Bronchial epithelial cell (primary cell): ENCODE measurements around the gene IGF1. TPM values are rescaled to one million over a fixed set of nuclear protein-coding genes. Genes with fewer than 3 reads are reported as not detected.

ENCODE experiments used
- DNase-seq: peaks from one replicate; pipeline ENCODE4 v3.0.0-alpha.2; 2010; ENCODE audit warnings: low read depth
- FAIRE-seq: peaks from 2 replicates; lab custom pipeline; 2011; peaks lifted over from hg19 to GRCh38; lab: Jason Lieb, UNC
- H3K27me3 ChIP-seq: 2 replicates; pipeline ENCODE4 v1.5.1; 2011; ENCODE audit warnings: low read length; ENCODE audit not compliant: control insufficient read depth, insufficient read depth
- H3K36me3 ChIP-seq: 2 replicates; pipeline ENCODE4 v1.5.1; 2011; ENCODE audit warnings: low read length; ENCODE audit not compliant: control insufficient read depth, insufficient read depth
- H3K4me3 ChIP-seq: 2 replicates; pipeline ENCODE4 v1.5.1; 2011; ENCODE audit warnings: mild to moderate bottlenecking, low read depth, low read length, control low read depth
- total RNA-seq: library from RNA; depleted of rRNA; stranded (reverse); fragments of >200 nt; gene quantifications from 2 replicates; pipeline ENCODE4 v1.2.1, GENCODE V29; 2014
- TF ChIP-seq, protein P1 (sequence below): IDR thresholded peaks from 2 replicates; pipeline ENCODE4 v1.5.1; 2011; ENCODE audit warnings: mild to moderate bottlenecking, moderate library complexity, low read length, control low read depth, inconsistent platforms; ENCODE audit not compliant: insufficient read depth, severe bottlenecking

The IGF1 gene
- total RNA-seq, 1 donor from 2014 or later, result 0.26 TPM

DNA sequence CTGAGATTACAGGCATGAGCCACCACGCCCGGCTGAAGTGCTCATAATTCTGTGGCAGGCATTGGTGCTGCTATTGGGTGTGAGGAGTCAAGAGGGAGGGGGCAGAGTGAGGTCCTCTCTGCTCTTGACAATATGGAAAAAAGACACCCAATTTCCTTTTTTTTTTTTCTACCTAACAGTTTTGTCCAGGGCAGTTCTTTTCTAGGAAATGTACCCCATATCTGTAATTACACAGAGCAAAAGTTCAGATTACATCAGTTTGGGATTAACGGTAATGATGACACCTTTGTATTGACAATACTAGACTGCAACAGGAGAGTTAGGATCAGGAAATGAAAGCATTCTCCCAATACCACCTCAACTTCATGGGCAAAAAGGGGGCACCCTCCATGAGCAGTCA, 36.3 kb downstream of the IGF1 start:
- FAIRE-seq (no peak), DNase-seq (no peak)
- H3K4me3 ChIP-seq, result no peak overlapping the region
- no peaks in the 10 kb centered on the region for H3K27me3 ChIP-seq
- TF ChIP-seq, protein P1, sequence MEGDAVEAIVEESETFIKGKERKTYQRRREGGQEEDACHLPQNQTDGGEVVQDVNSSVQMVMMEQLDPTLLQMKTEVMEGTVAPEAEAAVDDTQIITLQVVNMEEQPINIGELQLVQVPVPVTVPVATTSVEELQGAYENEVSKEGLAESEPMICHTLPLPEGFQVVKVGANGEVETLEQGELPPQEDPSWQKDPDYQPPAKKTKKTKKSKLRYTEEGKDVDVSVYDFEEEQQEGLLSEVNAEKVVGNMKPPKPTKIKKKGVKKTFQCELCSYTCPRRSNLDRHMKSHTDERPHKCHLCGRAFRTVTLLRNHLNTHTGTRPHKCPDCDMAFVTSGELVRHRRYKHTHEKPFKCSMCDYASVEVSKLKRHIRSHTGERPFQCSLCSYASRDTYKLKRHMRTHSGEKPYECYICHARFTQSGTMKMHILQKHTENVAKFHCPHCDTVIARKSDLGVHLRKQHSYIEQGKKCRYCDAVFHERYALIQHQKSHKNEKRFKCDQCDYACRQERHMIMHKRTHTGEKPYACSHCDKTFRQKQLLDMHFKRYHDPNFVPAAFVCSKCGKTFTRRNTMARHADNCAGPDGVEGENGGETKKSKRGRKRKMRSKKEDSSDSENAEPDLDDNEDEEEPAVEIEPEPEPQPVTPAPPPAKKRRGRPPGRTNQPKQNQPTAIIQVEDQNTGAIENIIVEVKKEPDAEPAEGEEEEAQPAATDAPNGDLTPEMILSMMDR, result no peak
- no peaks in the 10 kb centered on the region for H3K36me3 ChIP-seq

DNA sequence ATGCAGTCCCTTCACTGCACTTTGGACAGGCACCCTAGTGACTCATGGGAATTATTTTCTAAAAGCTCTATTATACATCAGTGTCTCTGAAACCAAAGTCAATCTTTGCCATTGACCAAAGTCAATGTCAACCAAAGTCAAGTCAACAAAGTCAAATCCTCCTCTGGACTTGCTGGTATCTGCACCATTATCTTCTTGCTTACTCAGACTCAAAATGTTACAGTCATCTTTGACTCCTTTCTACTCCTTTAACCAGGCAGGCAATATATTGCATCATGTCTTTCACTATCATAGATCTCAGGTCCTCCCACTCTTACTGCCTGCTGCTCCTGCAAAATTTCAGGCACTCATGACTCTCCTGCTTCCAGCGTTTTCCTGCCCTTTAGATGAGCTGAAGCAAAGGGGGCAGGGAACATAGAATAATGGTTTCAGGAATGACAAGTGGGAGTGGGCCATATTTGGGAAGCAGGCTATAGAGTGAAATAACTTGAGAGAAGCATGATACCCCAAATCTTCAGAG, 39.2 kb downstream of the IGF1 start:
- Histone ChIP-seq H3K4me3 (no peak overlapping the region), H3K36me3 (no peaks in the 10 kb centered on the region), H3K27me3 (no peaks in the 10 kb centered on the region)
- TF ChIP-seq, protein P1, result no peak
- FAIRE-seq, result no peak
- DNase-seq, result no peak

DNA sequence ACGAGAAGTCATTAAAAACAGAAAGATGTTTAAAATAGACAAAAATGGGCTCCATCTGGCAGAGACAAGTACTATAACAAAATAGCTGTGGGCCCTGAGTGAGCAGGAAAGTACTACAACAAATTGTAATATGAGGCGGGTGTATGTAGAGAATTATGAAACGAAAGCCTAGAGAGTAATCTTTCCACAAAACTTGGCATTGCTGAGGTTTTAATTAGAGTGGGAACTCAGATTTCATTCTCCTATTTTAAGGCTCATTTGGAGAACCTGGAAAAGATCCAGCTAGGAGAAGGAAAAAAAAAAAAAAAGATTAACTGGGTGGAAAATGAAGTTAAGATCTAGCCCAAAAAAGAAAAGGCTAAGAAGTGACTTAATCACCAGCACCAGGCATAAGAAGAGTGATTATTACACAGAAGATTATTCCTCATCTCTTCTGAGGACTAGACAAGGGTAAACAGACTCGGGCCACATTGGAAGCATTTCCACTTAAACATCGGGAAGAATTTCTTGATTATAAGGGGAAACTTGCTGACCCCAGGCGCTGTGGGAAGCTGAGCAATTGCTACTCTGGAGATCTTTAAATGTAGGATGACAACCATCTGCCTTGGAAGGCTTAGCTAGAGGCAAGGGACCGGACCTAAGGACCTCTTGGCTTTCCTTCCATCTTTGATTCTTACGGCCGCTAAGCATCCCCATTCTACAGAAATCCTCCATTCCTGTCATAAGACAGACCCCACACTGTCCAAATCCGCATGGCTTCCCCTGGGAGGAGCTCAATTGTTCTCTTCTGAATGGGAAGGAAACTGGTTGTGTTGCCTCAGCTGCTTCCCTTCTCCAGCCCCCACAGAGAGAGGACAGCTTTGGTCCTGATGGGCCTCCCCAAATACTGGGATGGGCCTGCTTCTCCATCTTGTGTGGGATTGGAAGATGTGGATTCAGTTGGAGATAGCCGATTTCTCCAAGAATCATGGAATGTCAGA, 40.6 kb downstream of the IGF1 start:
- DNase-seq (no peak), FAIRE-seq (no peak)
- H3K27me3 ChIP-seq, result no peaks in the 10 kb centered on the region
- TF ChIP-seq, protein P1, result no peak
- no peak overlapping the region for H3K4me3 ChIP-seq
- no peaks in the 10 kb centered on the region for H3K36me3 ChIP-seq

DNA sequence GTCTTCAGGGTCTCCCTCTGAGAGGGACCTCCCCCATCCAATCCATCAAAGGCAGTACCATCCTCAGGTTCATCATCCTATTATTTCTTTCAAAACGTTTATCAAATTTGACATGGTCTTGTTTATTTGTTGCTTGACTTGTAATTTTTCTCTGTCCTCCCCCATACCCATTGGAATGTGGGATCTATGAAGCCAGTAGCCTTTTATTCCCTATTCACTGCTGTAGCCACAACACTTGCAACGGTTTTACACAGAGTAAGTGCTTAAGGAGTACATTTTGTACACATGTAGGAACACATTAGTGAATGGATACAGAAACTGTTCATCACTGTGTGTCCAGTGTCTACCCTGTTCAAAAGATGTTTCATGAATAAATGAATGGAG, 41.5 kb downstream of the IGF1 start:
- H3K4me3 ChIP-seq, result no peak overlapping the region
- TF ChIP-seq, protein P1, result no peak
- H3K27me3 ChIP-seq, result no peaks in the 10 kb centered on the region
- no peaks in the 10 kb centered on the region for H3K36me3 ChIP-seq
- FAIRE-seq (no peak), DNase-seq (no peak)

DNA sequence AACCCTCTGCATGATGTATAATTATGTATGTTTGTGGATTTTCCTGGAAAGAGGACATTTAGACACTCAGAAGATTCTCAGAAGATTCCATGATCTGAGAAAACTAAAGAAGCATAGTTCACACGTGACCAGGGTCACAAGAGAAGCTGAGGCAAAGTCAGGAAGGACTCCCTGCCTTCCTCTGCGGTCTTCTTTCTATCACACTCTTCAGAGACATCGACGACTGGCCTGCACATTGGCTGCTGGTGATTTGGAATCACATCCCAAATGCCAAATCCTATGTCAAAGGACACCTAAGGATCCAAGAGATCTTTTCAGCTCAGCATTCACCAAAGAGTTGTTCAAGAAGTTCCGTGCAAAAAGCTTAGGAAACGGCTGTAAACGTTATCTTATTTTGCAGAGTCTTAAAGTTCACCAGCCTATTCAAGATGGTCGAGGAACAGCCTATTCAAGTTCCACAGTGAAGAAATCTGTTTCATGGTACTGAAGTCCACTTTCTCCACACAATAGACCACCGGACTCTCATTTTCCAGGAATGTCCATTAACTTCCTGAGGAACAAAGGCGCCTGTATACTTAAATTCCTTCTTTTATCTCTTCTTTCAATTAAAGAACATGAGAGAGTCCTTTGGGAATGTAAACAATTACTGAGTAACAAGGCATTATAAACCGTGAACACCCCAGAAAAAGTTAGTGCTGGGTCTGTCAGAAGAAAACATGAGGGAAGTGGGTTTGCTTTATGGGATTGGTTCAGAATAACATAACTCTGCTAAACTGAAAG, 42.1 kb downstream of the IGF1 start:
- DNase-seq (no peak), FAIRE-seq (no peak)
- TF ChIP-seq, protein P1, result no peak
- Histone ChIP-seq H3K27me3 (no peaks in the 10 kb centered on the region), H3K4me3 (no peak overlapping the region), H3K36me3 (no peaks in the 10 kb centered on the region)
